Measurements from ENCODE around the gene TACC2.

TACC2 gene

DNA sequence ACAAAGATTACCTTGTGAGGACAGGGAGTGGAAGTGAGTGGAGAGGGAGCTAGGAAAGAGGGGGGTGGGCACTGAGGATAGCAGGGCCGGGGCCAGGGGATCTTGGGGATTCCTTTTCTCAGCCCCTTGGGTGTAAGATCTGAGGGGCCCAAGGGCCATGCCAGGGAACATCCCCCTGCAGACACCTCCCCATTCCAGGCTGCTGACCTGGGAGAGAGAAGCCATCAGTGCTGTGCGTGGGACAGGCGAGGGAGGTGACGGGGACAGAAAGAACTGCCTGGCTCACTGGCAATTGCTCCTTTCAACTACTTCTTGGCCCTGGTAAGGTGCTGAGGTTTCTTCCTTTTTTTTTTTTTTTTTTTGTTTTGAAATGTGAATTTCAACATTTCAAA, 270.1 kb downstream of the TACC2 start:
- in situ Hi-C loops (cut with MboI; ENCODE audit: low sequenced_read_pairs) = no loop called here

GRCh38 chr10:122261584-122261983, 272.6 kb downstream of the TACC2 start:
- in situ Hi-C loops (cut with MboI; ENCODE audit: low sequenced_read_pairs) = no loop called here

DNA sequence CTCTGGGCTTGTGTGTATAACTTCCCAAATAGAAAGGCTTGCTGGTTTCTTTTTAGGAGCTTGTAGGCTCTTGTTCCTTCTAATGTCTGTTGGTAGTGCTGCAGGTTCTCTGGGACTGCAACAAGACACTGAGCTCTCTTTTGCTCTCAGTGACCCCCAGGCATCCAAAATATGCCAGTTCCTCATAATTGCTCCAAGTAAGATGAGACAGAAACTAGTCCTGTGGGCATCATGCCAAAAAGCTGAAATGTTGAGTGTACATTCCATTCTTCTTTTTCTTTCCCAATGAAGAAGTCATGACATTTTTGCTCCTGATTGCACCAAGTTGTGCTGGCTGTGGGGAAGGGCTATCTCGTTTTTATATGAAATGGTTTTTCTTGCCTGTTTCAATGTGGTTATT, 275.0 kb downstream of the TACC2 start:
- in situ Hi-C loops (cut with MboI; ENCODE audit: low sequenced_read_pairs) = no loop called here

GRCh38 chr10:122264436-122264835, 275.5 kb downstream of the TACC2 start:
- in situ Hi-C loops (cut with MboI; ENCODE audit: low sequenced_read_pairs) = no loop called here

GRCh38 chr10:122264931-122265330, 276.0 kb downstream of the TACC2 start:
- in situ Hi-C loops (cut with MboI; ENCODE audit: low sequenced_read_pairs) = no loop called here

DNA sequence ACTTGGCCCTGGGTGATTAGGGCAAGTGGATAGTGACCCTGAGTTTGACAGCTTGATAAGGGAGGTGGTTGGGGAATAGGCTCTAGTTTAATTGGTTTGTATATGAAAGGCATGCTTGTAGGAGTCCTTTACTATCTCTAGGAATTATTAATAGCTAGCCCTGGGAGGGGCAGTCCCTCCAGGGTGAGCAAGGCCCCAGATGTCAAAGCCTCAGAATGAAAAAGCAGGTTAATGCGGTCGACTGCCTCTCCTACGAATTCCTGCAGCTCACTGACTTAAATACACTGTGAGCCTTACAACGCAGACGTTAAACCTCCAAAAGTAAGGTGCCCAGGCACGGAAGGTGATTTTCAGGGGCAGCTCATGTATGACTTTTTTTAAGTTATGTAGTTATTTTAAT, 276.9 kb downstream of the TACC2 start:
- in situ Hi-C loops (cut with MboI; ENCODE audit: low sequenced_read_pairs) = no loop called here

- in situ Hi-C loops (cut with MboI; ENCODE audit: low sequenced_read_pairs) = no loop called here
Observed at GRCh38 chr10:122267849-122268737, 279.1 kb downstream of the TACC2 start.

DNA sequence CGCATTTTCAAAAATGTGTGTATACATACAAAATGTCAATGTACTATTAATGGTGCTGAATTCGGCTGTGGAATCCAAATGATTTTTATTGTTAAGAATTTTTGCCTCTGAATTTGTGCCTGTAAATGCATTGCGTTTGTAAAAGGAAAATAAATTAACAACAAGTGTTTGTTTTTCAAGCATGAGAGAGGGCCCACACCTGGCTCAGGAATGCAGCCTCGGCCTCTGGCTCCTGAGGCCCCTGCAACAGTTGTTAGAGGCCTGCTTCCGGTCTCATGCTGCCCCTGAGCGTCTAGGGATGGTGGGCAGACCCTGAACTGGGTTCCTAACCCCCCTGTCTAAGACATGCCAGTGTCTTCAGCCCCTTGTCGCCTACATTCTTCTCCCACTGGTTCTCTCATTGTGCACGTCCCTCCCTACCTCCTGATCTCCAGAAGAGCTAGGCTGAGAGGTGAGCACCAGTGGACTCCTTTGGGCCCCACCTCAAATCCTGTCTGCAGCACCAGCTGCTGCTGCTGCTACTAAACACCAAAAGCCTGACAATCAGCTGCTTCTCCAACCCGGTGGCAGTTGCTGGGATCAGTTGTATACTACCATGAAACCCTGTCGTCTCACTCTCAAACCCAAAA, 280.2 kb downstream of the TACC2 start:
- in situ Hi-C loops (cut with MboI; ENCODE audit: low sequenced_read_pairs) = no loop called here

GRCh38 chr10:122271076-122271475, 282.1 kb downstream of the TACC2 start, which contains the start of gene BTBD16:
Gene BTBD16 (plus strand): TSS chr10:122271296. CDS start chr10:122275082, 3,786 bp downstream.
- in situ Hi-C loops (cut with MboI; ENCODE audit: low sequenced_read_pairs) = no loop called here

DNA sequence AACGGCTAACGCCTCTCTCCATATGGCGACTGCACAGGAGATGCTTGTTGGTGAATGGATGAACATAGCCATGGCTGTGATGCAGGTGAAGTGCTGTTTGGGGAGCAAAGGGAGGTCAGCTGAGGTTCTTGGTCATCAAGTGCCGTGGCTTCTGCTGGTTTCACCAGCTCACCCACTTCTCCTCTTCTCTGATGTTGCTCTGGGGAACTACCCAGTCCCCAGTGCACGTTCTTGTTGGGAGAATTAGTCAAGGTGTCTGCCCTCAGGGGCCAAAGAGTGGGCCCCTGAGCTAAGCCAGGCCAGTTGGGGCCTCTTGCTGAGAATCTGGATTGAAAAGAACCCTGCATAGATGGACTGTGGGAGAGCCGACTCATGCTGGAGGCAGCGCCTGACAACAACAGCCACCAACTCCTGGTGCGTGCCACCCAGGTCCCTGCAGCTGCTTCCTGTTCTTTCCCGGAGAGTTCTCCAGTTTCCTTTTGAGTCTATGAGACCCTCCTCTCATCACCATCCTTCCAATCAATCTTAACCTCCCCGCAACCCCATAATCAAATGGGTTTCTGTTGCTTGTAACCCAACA, 285.1 kb downstream of the TACC2 start:
- in situ Hi-C loops (cut with MboI; ENCODE audit: low sequenced_read_pairs) = no loop called here

GRCh38 chr10:122276611-122277208, 287.7 kb downstream of the TACC2 start:
- in situ Hi-C loops (cut with MboI; ENCODE audit: low sequenced_read_pairs) = loop anchor here (25.0 kb wide), 1 partner anchor 161 kb away; no protein-coding TSS in a partner anchor

DNA sequence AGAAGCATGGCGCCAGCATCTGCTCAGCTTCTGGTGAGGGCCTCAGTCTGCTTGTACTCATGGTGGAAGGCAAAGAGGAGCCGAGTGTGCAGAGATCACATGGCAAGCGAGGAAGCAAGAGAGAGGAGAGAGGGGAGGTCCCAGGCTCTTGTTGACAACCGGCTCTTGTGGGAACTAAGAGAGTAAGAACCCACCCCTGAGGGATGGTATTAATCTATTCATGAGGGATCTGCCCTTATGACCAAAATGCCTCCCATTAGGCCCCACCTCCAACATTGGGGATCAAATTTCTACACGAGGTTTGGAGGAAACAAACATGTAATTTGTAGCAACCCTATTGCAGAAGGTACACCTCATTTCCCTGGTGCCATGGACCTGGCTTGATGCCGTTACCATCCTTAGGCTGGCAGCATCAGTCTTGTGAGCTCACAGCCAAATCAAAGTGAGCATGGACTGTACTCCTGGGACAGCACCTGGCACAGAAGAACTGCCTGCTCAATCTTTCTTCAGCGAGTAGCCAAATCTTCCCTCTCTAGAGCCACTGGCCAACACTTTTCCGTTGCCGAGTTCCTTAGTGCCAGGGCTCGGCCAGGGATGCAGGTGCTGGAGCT, 288.7 kb downstream of the TACC2 start:
- in situ Hi-C loops (cut with MboI; ENCODE audit: low sequenced_read_pairs) = loop anchor here (25.0 kb wide), 1 partner anchor 160 kb away; no protein-coding TSS in a partner anchor

GRCh38 chr10:122279725-122280141, 290.8 kb downstream of the TACC2 start:
- in situ Hi-C loops (cut with MboI; ENCODE audit: low sequenced_read_pairs) = loop anchor here (25.0 kb wide), 1 partner anchor 158 kb away; no protein-coding TSS in a partner anchor

DNA sequence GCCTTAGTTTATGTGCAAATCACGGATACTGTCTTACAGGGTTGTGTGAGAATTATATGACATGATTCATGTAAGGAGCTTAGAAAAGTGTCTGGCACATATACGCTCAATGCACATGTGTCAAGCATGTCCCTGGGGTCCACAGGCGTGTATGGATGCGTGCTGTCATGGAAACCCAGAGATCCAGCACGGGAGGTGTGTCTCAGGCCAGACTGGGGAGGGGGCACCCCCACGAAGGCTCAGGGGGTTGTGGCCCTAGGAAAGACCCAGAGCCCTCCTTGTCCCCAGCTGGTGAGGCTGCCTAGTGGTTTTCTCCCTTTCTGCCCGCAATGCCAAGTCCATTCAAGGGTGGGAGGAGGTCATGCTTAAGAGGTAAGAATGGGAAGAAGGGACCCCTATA, 291.2 kb downstream of the TACC2 start:
- in situ Hi-C loops (cut with MboI; ENCODE audit: low sequenced_read_pairs) = loop anchor here (25.0 kb wide), 1 partner anchor 157 kb away; no protein-coding TSS in a partner anchor

DNA sequence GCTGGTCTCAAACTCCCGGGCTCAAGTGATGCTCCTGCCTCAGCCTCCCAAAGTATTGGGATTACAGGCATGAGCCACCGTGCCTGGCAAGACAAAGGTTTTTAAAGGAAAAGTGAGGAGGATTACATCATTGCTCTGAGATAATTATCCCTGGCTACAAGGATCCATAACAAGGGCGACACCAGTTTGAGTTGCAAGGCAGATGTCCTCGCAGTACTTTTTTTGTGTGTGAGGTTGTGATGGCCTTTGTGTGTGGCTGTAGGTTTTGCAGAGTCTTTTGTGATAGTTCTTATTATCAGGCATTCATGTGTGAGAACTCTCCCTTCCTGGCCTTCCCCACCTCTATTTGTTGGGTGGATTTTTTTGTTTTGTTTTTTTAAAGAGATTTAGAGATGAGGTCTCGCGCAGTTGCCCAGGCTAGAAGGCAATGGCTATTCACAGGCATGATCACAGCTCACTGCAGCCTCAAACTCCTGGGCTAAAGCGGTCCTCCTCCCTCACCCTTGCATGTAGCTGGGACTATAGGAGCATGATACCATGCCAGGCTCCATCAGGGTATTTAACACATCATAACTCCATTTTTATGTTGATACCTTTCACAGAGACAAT, 292.2 kb downstream of the TACC2 start:
- in situ Hi-C loops (cut with MboI; ENCODE audit: low sequenced_read_pairs) = loop anchor here (25.0 kb wide), 1 partner anchor 156 kb away; no protein-coding TSS in a partner anchor

DNA sequence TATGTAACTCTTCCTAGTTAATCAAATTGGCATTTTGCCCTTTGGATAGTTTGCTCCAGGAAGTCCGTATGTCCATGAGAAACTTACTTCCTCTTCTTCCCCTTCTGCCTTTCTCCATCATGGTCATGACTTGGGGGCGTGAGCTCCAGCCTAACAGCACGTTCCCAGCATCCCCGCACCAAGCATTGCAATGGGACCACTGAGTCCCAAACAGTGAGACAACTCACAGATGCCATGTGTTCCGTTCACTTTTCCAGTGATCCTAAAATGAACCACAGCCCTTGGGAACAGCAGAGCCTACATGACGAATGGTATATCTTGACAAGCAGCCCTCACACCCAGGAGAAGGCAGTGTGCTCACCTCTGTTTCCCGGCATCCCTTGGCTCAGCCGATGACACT, 292.8 kb downstream of the TACC2 start:
- in situ Hi-C loops (cut with MboI; ENCODE audit: low sequenced_read_pairs) = loop anchor here (25.0 kb wide), 1 partner anchor 156 kb away; no protein-coding TSS in a partner anchor

GRCh38 chr10:122282253-122282671, 293.3 kb downstream of the TACC2 start:
- in situ Hi-C loops (cut with MboI; ENCODE audit: low sequenced_read_pairs) = loop anchor here (25.0 kb wide), 1 partner anchor 155 kb away; no protein-coding TSS in a partner anchor

DNA sequence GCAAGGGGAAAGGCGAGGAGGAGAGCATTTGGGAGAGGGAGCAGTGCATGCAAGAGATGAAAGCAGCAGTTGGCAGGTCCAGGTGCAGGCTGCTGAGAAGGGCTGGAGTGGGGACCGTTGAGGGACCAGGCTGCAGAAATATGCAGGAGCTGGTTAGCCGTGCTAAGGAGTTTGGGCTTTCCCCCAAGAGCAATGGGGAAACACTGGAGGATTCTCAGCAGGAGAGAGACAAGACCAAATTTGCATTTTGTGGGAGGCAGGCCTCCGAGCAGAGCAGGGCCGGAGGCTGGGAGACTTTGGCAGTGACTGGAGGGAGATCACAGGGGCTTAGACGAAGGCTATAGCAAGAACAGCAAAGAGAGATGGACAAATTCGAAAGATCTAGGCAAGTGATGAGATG, 293.9 kb downstream of the TACC2 start:
- in situ Hi-C loops (cut with MboI; ENCODE audit: low sequenced_read_pairs) = loop anchor here (25.0 kb wide), 1 partner anchor 154 kb away; no protein-coding TSS in a partner anchor

DNA sequence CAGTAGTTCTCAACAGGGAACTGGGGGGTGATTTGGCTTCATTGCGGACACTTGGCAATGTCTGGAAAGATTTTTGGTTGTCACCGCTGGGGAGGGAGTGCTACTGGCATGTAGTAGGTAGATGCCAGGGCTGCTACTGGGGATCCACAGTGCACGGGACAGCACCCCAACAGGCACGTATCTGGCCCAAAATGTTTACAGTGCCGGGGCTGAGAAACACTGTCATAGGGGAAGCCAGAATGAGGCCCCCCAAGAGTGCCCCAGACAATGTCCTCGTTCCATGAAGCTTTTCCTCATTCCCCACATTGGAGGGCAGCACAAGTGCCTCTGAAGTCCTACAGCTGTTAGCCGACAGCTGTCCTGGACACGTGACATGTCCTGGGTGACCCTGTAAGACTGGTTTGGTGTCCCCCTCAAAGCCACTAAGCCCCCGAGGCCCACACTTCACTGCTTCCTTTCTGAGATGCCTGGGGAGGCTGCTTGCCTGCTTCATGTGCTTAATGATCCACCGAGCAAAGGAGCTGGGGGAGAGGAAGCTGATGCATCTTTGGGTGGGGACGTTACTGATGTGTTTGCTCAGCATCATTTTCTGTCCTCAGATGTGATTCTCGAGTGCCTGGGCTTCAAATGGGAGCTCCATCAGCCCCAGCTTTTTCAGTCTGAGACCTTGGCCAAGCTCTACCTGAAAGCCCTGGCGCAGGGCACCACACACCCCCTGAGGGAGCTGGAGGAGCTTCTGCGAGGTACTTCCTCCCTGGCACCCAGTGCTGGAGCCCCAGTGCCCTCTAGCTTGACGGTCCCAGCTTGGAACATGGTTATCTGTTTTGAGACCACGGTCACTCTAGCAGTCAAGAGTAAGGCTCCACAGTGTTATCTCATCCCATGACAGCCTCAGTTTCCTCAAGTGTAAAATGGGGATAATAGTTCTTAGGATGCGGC, 296.8 kb downstream of the TACC2 start:
- in situ Hi-C loops (cut with MboI; ENCODE audit: low sequenced_read_pairs) = loop anchor here (25.0 kb wide), 1 partner anchor 152 kb away; no protein-coding TSS in a partner anchor
